ENCODE data around the gene ZNF709. TPM values are rescaled to one million over a fixed set of nuclear protein-coding genes. Genes with fewer than 3 reads are reported as not detected.
"Not testable (repeated sequence)": the region's sequence is repeated elsewhere in the genome, so short reads cannot be mapped to it uniquely, and the experiment has no call there.

Gene ZNF709
- total RNA-seq, 1 donor from 2014 or later, result 8.1 TPM

DNA sequence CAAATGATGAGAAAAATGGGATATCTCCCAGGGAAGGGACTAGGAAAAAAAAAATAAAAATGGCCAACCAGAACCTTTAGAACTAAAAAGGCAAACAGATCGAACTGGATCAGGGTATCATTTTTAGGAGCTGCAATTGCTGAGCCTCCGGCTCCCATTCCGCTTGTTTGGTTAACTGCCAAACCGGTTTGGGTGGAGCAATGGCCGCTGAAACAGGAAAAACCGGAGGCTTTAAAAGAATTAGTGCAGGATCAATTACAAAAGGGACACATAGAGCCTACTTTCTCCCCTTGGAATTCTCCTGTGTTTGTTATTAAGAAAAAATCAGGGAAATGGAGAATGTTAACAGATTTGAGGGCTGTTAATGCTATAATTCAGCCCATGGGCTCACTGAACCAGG, 31.1 kb downstream of the ZNF709 start:
- no peak for DNase-seq (ENCODE audit: low read depth)

DNA sequence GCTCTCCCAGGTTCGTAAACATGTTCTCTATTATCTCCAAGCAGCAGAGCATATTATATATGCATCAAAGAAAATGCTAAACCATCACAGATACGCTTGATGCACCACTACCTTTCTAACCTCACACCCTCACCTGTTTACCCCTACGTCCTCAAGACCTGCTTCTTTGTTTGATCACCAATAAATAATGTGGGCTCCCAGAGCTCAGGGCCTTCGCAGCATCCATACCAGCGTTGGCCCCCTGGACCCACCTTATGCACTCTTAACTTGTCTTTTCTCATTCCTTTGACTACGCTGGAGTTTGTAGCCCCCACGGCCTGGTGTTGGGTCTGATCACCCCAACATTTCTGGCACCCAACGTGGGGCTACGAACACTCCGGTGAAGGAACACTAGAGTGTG, 33.8 kb downstream of the ZNF709 start:
- no peak for DNase-seq (ENCODE audit: low read depth)

DNA sequence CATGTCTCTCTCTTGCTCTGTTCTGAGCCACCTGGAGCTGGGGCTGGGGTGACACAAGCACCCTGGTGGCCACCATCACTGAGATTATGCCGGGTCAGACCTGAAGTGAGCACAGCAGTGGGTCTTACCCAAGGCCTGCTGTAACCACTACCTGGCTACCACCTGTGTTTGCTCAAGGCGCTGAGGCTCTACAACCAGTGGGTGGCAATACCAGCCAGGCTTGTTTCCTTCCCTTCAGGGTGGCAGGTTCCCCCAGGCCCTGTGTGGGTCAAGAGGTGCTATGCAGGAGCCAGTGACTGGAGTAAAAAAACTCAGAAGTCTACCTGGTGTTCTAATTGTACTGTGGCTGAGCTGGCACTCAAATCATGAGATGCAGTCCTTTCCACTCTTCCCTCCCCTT, 35.8 kb downstream of the ZNF709 start:
- DNase-seq (ENCODE audit: low read depth), result no peak

DNA sequence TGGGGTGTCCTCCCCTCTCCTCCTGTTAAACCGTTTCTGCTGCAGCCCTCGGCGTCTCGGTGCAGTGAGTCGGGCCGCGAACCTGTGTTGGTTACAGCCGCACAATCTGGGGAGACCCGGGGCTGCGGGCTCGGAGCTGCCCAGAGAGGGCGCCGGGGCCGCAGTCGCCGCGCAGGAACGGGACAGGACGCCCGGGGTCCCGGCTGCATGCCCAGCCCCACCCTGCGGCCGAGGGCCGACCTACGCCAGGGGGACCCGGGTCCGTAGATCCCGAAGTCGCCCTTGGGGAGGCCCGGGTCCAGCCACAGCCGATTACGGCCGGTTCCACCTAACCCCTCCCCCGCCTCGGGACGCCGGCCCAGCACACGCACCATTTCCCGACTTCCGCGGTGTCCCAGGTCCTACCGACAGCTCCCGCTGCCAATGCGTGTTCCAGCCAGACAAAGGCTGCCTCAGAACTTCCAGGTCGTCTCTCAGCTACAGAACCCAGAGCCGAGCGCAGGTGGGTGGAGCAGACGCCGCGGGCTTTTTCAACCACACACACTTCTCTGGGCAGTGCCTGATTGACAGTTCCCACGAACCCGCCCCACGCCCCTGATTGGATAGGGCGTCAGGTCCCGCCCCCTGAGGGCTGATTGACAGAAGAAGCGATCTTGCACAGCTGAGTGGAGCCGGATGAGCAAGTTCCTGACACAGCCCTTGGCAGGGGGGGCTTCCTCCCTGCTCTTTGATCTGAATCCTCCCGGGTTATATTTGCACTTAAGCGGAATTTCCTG, 43.9 kb downstream of the ZNF709 start, which contains the start of gene ZNF443:
TSS of gene ZNF443 (minus strand) at position 481 of the 776 bp plus-strand sequence. CDS start at position 374, 107 bp downstream.
- peak; percentile 96 for DNase-seq (ENCODE audit: low read depth)

DNA sequence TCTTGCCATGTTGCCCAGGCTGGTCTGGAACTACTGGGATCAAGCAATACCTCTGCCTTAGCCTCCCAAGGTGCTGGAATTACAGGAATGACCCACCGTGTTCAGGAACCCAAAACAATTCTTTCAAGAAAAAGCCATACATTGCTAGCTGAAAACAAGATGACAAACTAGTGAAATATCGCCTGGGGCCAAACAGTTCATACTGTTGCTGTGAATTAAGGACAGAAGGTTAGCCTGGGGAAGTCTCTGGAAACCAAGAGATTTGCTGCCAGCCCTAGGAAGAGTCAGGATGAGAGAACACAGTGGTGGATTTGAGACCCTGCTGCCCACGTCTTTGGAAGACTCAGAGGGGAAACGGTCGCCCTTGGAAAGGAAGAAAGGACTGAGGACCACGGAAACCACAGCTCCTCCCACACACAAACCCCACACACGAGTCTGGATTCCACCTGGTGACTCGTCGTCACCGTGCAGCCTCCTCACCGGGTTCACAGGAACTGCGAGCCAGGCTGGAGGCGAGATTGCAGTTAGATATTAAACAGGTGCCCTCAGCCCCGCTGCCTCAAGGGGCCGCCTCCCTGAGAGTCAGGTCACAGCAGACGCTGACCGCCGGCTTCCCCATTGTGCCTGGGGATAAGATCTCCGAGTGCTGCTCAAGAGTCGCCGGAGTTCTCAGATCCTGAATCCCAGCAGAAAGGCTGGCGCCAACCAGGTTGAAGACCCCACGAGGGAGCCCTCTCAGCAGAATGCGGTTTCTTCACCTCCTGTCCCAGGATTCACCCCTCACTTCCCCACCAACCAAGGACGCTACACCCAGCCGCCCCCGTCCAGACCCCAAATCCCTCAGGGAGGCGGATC, 44.7 kb downstream of the ZNF709 start:
- peak; percentile 70 for DNase-seq (ENCODE audit: low read depth)

DNA sequence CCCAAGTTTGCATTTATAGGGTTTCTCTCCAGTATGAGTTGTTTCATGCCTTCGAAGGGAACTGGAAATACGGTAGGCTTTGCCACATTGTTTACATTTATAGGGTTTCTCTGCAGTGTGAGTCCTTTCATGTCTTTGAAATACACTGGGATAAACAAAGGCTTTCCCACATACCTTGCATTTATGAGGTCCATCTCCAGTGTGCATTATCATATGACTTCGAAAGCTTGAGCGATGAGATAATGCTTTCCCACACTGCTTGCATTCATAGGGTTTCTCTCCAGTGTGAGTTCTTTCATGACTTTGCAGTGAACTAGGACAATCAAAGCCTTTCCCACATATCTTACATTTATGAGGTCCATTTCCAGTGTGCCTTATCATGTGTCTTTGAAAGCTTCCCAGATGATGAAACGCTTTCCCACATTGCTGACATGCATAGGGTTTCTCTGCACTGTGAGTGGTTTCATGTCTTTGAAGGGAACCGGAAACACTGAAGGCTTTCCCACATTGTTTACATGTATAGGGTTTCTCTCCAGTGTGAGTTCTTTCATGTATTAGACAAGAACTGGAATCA, 53.8 kb downstream of the ZNF709 start:
- not testable (repeated sequence) for DNase-seq (ENCODE audit: low read depth)

DNA sequence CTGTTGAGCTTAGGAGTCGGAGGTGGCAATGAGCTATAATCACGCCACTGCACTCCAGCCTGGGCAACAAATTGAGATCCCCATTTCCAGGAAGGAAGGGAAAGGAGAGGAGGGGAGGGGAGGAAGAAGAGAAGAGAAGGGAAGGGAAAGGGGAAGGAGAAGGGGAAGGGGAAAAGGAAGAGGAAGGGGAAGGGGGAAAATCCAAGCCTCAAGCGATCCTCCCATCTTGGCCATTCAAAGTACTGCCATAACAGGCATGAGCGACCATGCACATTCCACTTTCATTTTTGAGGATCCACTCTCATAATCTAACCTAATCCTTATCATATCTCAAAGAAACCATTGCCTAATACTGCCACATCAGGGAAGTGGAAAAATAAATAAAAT, 58.7 kb downstream of the ZNF709 start:
- no peak for DNase-seq (ENCODE audit: low read depth)

DNA sequence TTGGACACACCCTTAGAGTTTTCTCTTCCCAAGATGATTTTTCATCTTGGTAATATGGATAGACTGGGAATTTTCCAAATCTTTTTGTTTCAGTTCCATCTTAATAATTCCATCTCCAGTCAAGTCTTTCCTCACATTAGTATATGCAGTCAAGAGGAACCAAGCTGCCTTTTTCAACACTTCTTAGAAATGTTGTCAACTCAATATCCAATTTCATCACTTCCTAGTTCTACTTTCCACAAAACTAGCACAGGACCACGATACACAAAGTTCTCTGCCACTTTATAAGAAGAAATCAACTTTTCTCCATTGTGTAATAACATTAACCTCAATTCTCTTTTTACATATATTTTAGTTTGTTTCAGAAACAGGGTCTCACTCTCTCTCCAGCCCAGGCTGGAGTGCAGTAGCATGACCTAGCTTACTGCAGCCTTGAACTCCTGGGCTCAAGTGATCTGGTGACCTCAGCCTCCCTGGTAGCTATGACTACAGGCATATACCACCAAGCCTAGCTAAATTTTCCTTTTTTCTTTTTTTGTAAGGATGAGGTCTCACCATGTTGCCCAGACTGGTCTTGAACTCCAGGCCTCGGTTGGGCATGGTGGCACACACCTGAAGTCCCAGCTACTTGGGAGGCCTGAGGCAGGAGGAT, 59.3 kb downstream of the ZNF709 start:
- DNase-seq (ENCODE audit: low read depth), result no peak

DNA sequence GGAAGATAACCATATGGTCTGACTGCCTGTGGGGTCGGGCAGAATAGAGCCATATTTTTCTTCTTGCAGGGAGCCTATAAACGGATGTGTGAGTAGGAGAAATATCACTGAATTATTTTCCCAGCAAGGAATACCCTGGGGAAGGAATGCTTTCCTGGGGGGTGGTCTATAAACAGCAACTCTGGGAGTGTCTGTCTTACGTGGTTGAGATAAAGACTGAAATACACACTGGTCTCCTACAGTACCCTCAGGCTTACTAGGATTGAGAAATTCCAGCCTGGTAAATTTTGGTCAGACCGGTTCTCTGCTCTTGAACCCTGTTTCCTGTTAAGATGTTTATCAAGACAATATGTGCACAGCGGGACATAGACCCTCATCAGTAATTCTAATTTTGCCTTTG, 67.3 kb downstream of the ZNF709 start:
- DNase-seq (ENCODE audit: low read depth), result not testable (repeated sequence)

DNA sequence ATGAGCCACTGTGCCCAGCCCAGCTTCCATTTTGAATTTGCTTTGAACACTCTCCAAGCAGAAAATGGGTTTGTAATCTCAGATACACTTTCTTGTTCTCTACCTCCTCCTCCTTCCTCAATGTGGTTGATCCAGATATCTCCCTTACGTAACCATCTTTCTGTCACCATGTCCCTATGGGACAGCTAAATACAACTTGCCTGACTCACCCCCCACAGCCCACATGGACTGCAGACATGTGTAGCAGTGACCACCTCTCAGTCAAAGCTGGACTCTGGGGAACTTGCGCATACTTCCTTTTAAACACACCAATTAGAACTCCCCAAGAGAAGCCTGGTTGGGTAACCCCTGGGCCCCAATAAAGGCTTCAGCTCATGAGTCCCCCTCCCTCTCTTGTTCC, 72.7 kb downstream of the ZNF709 start:
- DNase-seq (ENCODE audit: low read depth), result no peak

Other genes starting within 250 kb of the ZNF709 start
- 8.3 and 27.6 TPM in 2 replicates for gene ZNF44, start 189.9 kb downstream of the ZNF709 start, total RNA-seq
- gene ZNF563, start 151.2 kb downstream of the ZNF709 start, total RNA-seq, result 5.4 and 12.8 TPM in 2 replicates
- gene ZNF442, start 119.1 kb downstream of the ZNF709 start, total RNA-seq, result 4.2 and 8.8 TPM in 2 replicates
- gene ZNF799, start 83.5 kb downstream of the ZNF709 start, total RNA-seq, result 11.7 and 12.3 TPM in 2 replicates
- 10.8 and 12.7 TPM in 2 replicates for gene ZNF443, start 43.8 kb downstream of the ZNF709 start, total RNA-seq
- gene ZNF564, start 66.7 kb upstream of the ZNF709 start, total RNA-seq, result 8.3 and 19.9 TPM in 2 replicates
- gene ZNF490, start 126.0 kb upstream of the ZNF709 start, total RNA-seq, result 10.2 and 19.6 TPM in 2 replicates
- gene ZNF791, start 126.1 kb upstream of the ZNF709 start, total RNA-seq, result 13.2 and 21.0 TPM in 2 replicates
- gene MAN2B1, start 181.9 kb upstream of the ZNF709 start, total RNA-seq, result 72.1 and 92.0 TPM in 2 replicates
- 7.8 and 10.3 TPM in 2 replicates for gene WDR83, start 182.0 kb upstream of the ZNF709 start, total RNA-seq
- gene DHPS, start 197.1 kb upstream of the ZNF709 start, total RNA-seq, result 42.8 and 49.1 TPM in 2 replicates
- gene GNG14, start 203.2 kb upstream of the ZNF709 start, total RNA-seq, result not detected in 2 replicates
- gene FBXW9, start 211.8 kb upstream of the ZNF709 start, total RNA-seq, result 10.4 and 13.1 TPM in 2 replicates
- 17.0 and 67.3 TPM in 2 replicates for gene TNPO2, start 239.1 kb upstream of the ZNF709 start, total RNA-seq
- 78.3 and 103 TPM in 2 replicates for gene TRIR, start 249.9 kb upstream of the ZNF709 start, total RNA-seq

Measured in renal cortical epithelial cell (primary cell).